CD4-positive, alpha-beta T cell treated with Interleukin-6 for 4 hours (primary cell): Measurements from ENCODE around the gene MCU.
"Not testable (repeated sequence)": the region's sequence is repeated elsewhere in the genome, so short reads cannot be mapped to it uniquely, and the experiment has no call there.

ENCODE experiments used
- DNase-seq: peaks from one replicate; pipeline ENCODE4 v3.0.0-alpha.2; 2020; ENCODE audit warnings: mixed read lengths

MCU gene

DNA sequence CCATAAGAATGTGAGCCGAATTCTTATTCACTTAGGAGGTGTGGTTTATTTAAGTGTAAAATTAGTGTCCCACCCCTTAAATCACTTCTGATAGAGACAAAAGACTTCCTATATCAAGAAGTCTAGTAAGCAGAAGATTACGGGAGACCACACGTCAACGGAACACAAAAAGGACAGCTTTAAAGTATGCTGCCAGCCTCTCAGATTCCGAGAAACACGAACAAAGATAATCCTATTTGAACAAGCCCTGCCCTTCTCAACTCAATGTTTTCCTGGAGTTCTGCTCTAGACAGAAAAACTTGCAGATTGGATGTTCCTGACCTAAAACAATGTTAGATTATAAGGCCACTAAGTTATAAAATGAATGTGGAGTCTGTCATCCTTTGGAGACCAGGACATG lies 4.9 kb upstream of the MCU start:
- DNase-seq: no peak

DNA sequence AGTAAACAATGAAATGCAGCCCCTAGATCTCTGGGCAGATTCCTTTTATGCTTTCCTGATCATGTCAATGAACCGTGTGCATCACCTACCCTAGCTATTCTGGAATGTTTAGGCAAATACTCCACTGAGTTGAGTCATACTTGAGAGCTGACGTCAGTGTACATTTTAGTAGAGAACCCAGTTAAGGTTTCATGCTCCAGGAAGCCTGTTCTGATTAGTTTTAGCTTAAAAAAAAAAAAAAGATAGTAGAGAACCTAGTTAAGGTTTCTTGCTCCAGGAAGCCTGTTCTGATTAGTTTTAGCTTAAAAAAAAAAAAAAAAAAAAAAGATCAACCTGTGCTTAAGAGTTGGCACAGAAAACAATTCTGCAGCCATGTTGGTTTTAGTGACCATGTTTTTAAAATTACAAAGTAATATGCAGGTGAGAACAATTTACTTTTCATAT lies 3.7 kb upstream of the MCU start:
- no peak for DNase-seq

DNA sequence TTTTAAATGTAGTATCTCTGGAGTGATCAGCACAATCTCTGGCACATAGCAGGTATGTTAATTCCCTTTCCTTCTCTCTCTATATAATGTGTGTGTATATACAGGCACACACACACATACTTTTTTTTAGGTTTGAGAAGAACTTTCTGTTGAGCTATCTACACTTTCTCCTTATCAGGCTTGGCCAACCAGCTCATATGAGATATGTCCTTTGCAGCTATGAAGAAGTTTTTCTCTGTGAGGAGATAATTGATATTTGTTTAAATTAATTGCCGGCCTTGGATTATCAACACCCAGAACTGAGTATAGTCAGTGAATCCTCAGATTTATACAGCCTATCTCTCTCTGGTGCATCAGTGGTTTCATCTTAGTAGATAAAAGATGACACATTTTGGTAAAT lies 2.3 kb upstream of the MCU start:
- DNase-seq: no peak

DNA sequence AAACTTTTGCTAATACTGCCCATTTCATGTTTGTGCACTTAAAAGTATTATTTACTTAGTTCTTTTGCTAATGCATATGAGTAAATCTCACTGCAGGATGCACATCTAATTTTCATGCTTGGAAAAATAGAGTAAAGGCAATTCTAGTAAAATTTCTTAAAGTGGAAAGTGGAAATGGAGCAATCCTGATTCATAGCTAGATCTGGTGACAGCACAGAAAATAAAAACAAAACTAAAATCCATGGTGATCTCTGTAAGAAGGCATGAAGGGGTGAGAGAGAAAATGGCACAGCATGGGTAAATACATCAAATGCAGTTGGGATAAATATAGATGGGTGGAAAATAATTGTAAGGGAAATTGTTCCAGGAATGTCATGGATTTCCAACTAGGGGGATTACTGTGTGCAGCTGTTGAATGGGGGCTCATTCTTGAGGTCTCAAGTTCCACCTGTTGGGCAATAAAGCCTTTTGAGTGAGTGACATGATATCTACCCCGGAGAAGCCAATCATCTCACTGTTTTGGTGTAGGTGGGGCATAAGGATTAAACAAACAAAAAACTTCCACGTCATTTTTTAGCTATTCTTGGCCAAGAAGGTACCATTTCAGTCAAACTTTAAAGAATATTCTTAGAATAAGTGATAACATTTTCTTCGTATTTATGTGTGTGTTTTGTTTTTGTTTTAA lies 1.7 kb upstream of the MCU start:
- no peak for DNase-seq

DNA sequence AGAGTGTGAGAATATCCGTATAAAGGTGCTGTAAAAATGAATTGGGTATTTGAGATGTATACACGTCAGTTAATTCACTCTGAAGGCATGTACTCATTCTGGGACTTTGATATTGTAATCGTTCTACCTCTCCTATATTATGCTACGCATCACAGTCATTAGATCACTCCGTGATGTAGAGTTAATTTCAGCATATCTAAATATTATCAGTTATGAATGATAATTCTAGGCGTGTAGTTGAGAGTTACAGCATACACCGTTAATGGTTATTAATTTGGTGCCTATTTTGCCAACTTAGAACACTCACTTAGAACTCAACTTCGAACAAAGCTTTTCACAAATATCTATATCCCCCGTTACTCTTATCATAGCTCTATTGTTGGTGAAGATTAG lies 477 bp upstream of the MCU start:
- no peak for DNase-seq

DNA sequence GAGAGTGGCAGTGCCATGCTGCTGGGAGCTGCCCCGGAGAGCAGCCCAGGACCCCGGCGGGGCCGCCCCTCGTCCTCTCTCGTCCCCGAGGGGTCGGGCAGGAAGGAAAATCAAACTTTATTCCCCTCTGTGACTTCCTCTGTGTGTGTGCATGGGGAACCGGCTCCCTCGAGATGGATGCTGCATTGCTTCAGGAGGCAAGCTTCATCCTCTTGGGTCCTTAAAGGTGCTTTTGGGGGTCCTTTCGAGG lies 726 bp downstream of the MCU start:
- no peak for DNase-seq

DNA sequence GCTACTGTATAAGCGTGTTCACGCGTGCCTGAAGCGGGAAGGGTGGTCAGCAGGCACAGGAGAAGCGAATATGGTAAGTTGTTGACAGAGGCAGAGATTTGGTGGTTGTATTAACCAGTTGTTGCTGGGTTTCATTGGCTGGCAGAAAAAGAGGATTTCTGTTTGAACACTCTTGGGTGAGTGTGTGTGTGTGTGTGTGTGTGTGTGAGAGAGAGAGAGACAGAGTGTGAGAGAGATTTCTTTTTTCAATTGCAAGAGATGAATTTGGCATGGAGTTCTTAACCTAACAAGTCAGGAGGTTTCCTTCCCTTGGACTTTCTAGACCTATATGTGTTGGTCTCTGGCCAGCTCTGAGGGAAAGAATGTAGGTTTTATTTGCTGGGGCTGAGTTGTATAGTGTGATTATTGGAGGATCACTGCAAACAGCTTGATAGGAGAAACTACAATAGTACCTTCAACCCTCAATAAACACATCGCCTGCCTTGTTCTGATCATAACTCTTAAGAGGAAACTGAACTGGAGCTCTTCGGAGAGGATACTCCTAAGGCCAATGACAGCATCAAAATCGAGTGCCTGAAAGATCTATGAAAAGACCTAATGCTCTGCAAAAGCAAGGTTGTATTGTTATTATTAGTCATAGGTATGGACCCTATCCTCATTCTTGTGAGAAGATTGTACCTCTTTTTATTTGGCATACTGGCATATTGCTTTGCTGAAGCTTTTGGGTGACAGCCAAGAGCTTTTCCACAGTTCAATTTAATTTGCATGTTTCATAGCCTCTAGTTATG lies 1.2 kb downstream of the MCU start:
- DNase-seq: no peak

DNA sequence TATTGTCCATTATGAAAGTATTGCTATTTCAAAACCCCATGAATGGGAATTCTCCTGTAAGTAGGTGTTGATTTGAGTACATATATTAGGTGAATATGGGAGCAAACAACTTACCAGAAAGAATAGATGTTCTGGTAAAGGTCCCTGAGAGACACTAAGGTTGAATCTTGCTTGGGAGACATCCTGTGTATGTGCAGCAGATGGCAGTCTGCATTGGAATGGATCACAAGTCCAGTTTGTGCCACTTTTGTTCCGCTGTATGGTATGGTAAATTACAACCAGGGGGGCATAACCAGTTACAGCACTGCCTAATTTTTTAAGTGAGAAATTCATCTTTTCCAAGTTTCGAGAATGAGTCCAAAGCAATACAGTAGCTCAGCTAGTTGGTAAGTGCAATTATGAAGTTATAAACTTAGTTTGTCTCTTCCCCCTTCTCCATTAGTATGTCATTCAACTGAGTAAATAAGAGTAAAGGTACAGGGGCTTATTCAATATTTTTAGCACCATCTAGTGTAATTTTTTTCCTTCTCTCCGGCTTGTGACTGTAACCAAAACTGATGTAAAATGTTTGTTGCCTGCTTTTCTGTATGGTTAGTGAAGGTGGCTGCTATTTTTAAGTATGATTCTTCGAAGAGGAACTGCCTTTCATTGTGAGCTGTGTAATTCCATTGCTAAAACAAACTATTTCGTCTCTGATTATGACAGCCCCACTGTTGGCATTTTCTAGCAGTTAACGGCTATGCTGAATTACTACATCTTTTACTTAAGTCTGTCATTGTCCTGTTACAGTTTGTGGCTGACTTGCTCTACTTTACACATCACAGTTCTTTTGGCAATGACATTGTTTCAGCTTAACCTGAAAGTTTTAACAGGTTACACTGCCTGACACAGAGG lies 2.8 kb downstream of the MCU start:
- DNase-seq: peak; percentile 9

DNA sequence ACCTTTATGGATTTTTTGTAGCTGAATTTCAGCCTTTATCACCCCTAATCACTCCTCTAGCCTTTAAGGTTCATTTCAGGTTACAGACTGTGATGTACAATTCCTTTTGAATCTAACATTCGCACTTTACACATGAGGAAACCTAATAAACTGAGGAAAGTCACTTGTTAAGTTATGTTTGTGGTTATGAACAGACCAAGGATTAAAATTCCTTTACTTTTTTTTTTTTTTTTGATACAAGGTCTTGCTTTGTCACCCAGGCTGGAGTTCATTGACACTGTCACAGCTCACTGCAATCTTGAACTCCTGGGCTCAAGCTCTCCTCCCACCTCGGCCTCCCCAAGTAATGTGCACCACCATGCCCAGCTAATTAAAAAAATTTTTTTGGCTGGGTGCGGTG lies 3.6 kb downstream of the MCU start:
- DNase-seq: no peak

DNA sequence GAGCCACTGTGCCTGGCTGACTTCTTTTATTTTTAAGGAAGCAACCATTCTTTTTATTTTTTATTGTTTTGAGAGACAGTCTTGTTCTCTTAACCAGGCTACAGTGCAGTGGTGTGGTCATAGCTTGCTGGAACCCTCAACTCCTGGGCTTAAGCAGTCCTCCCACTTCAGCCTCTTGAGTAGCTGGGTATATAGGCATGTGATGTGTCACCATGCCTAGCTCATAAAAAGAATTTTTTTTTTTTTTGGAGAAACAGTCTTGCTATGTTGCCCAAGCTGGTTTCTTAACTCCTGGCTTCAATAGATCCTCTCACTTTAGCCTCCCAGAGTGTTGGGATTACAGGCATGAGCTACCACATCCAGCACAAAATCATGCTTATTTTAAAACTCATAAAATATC lies 5.8 kb downstream of the MCU start:
- DNase-seq: no peak

DNA sequence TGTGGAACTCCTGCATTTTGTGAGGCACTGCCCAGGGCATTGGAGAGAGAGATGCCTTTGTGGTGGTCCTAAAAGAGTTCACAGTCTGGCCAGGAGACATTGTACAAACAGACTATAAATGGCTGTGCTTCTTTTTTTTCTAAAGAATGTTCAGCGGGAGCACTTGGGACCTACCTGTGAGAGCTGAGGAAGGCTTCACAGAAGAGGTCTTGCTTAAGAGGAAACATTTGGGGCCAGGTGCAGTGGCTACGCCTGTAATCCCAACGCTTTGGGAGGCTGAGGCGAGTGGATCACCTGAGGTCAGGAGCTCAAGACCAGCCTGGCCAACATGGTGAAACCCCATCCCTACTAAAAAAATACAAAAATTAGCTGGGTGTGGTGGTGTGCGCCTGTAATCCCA lies 10.5 kb downstream of the MCU start:
- not testable (repeated sequence) for DNase-seq

DNA sequence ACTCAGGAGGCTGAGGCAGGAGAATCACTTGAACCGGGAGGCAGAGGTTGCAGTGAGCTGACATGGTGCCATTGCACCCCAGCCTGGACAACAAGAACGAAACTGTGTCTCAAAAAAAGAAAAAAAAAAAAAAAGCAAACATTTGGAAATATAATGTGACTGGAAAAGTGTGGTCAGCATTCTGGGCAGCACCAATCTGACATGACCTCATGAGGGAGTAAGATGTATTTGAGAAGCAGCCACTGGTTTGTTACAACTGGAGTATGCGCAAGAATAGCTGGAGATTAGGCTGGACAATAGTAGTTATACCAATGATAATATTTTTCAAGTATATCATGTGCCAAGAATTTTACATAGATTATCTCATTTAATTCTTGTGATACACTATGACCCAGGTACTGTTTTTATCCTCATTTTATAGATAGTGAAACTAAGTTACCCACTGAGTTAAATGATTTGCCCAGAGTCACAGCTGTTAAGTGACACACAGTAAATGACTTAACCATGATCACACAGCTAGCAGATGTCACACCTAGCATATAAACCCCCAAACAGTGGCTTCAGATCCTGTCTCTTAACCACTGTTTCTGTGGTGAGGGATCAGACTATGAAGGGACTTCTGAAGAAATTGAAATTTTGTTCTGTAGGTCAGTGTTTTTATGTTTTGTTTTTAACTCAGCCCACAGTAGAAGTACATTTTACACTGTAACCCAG lies 11.1 kb downstream of the MCU start:
- no peak for DNase-seq

DNA sequence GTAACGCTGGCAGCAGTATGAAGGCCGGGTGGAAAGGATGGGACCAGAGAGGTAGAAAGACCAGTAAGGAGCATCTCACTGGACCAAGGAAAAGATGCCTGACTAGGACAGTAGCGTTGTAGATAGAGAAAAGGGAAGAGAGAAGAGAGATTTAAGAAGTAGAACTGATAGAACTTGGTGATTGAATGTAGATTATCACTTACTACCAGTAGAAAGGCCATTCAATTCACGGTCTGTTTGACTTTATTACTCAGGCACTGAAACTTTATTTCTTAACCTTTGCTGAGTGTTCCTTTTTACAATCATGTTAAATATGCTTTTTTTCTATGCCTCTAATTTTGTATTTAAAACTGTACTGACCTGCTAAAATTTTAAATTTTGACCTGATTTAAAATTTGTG lies 12.2 kb downstream of the MCU start:
- no peak for DNase-seq

DNA sequence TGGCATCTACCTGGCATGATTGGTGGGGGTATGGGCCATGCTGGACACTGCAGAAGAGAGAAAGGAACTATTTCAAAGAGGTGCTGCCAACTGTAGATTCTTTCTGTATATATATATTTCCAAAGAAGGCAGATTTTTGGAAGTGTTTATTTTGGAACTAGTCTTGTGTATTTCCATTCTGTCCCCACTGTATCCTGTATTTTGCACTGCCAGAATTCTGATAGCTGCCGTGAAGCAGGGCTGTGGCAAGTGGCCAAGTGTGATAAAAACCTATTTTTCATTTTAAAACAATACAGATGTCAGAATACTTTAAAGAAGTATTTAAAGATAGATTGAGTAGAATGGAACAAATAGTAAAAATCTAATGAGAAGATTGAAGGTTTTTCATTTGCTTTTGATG lies 17.1 kb downstream of the MCU start:
- DNase-seq: no peak

DNA sequence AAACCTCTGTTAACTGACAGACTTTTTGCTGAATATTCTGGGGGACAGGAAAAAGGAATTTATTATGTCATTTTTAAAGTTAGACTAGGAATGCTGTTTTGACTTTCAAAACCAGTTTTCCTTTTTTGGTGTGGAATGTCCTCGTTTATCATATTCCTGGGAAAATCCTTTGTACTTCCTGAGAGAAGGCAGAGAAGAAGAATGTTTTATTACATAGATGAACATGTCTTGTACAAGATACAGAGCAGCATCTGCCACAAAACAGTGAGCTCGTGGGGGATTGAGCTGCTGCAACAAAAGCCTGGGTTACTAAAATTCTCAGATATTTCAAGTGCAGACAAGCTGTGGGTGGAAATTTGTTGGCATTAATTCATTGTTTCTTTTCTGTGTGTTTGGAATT lies 20.2 kb downstream of the MCU start:
- no peak for DNase-seq

DNA sequence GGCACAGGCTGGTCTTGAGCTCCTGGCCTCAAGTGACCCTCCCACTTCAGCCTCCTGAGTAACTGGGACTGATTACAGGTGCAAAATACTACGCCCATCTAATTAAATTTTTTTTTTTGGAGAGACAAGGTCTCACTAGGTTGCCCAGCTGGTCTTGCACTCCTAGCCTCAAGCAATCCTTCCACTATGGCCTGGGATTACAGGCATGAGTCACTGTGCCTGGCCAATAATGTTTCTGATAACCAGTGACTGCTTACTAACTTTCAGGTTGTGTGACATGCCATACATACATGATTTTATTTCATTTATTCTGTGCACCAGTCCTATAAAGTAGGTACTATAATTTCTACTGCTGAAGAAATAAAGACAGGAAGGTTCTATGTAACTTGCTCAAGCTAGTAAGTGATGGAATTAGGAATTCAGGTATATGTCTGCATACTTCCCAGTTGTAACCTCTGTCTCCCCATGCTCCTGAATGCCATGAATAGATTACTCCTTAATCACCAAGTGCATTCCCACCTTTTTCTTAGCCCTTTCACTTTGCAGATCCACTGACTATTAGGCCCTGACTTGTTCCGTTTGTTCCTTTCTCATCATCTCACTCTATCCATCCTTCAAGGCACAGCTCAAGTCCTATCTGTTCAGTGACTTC lies 28.1 kb downstream of the MCU start:
- no peak for DNase-seq

DNA sequence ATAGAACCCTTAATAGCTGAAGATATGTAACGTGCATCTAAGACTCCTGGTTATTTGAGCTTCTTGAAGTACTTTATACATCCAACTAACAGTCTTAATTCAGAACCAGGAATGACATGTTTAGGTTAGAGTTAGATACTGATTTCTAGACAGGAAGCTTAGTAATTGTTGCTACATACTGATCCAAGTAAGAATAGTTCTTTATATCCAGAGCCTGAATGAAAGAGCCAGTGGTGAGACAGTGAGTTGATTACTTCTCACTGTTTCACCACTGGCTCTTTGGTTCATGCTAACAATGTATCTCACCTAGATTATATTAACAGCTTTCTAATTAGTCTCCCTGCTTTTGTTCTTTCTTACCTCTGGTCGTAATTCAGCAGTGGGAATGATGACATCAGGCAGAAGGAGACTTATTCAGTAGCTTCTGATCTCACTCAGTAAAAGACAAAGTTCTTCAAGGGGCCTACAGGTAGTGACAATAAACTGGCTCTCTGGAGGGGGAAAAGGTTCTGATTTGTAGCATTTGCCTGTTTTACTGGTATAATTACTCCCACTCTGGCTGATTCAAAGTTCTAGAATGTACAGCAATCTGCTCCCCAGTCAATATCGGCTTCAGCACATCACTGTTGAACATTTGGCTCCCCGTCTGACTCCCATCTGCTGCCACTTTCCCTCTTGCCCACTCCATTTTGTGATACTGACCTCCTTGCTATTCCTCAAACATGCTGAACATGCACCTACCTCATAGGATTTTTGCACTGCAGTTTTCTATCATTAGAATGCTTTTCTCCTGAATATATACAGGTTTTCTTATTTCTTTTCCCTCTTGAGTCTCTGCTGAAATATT lies 29.1 kb downstream of the MCU start:
- DNase-seq: no peak

DNA sequence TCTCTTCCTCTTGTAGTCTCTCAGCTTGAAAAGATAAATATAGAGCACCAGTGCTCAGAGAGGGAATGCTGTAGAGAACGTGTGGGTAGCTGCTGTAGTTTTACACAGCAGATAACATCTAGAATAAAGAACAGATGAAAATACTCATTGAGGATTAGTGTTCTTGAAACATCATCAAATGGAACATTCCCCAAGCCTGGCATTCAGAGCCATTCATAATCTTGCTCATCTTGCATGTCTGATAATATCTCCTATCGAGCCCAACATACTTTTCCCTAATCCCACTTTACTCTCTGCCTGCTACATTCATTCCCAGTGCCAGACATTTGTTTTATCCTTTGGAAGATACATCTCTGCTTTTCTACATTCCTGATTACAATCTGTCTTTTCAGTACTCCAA lies 35.2 kb downstream of the MCU start:
- DNase-seq: no peak

DNA sequence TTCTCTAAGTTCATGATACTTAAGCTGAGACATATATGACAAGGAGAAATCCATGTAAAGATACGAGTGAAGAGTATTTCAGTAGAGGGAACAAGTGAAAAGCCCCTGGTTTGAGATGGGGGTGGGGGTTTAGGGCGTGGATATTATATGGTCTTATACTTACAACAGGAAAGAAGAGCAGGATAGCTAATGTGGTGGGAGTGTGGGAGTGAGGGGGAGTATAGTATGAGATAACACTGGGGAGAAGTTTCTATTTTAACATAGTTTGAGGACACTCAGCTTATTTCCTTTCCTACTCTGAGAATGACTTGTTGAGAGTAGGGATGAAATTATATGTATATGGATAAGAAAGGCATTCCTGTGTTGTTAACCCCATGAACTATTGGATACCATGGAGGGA lies 36.5 kb downstream of the MCU start:
- DNase-seq: no peak

DNA sequence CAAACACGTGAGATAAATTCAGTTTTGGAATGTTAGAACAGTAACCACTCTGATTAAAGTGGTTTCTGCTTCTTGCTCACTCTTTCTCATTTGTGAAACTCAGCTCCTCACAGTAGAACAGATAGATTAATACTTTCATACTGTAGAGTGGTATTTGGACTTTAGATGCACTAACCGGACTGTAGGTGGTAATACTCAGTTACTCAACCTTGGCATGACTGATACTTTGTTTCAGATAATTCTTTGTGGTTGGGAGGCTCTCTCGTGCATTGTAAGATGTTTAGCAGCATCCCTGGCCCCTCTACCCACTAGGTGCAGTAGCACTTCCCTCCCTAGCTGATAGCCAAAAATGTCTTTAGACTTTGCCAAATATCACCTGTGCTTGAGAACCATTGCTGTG lies 37.6 kb downstream of the MCU start:
- DNase-seq: no peak

DNA sequence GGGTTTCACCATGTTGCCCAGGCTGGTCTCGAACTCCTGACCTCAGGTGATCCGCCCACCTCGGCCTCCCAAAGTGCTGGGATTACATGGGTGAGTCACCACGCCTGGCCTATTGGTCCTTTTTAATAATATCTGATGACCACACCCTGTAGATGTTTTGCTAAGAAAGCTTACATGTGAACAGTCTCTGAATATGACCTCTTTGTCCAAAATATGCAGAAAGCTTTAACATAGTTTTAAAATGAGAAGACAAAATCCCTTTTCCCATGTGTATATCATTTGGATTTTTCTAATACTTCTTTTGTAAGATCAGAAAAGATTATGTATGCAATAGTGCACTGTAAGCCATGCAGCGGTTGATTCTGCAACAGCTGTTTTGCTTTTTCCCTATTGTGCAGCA lies 38.5 kb downstream of the MCU start:
- DNase-seq: no peak

DNA sequence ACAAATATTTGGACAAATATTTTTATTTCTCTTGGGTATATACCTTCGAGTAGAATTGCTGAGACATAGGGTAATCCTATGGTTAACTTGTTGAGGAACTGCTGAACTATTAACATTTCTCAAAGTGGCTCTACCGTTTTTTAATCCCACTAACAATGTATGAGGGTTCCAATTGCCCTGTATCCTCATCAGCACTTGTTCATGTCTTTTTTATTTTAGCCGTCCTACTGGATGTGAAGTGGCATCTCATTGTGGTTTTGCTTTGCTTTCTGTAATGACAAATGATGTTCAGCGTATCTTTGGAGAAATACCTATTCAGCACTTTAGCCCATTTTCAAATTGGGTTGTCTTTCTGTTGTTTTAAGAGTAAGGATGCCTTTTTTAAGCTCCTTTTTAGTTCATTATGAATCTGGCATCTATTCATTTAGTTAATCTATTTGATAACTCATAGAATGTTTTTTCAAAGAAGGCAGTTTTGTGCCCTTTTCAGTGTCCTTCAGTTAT lies 40.0 kb downstream of the MCU start:
- DNase-seq: no peak
